A172 (cell line): ENCODE data around the gene TEF. TPM values are rescaled to one million over a fixed set of nuclear protein-coding genes. Genes with fewer than 3 reads are reported as not detected.
"Not testable (repeated sequence)": the region's sequence is repeated elsewhere in the genome, so short reads cannot be mapped to it uniquely, and the experiment has no call there.

ENCODE experiments used
- DNase-seq: peaks from one replicate; pipeline ENCODE4 v3.0.0-alpha.2; 2015; ENCODE audit warnings: low spot score
- total RNA-seq: library from RNA; depleted of rRNA; stranded (reverse); fragments of >200 nt; shearing (Covaris generic); gene quantifications from 2 replicates; pipeline ENCODE4 v1.2.3, GENCODE V29; 2014

TEF gene
- total RNA-seq, 1 experiment from 2014 or later, result 5.9 TPM

DNA sequence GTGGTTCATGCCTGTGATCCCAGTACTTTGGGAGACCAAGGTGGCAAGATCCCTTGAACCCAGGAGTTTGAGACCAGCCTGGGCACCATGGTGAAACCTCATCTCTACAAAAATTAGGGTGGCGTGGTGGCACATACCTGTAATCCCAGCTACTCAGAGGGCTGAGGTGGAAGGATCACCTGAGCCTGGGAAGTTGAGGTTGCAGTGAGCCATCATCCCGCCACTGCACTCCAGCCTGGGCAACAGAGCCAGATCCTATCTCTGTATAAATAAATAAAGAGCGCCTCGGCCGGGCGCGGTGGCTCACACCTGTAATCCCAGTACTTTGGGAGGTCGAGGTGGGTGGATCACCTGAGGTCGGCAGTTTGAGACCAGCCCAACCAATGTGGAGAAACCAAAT is 37.0 kb downstream of the TEF start:
- no peak for DNase-seq

DNA sequence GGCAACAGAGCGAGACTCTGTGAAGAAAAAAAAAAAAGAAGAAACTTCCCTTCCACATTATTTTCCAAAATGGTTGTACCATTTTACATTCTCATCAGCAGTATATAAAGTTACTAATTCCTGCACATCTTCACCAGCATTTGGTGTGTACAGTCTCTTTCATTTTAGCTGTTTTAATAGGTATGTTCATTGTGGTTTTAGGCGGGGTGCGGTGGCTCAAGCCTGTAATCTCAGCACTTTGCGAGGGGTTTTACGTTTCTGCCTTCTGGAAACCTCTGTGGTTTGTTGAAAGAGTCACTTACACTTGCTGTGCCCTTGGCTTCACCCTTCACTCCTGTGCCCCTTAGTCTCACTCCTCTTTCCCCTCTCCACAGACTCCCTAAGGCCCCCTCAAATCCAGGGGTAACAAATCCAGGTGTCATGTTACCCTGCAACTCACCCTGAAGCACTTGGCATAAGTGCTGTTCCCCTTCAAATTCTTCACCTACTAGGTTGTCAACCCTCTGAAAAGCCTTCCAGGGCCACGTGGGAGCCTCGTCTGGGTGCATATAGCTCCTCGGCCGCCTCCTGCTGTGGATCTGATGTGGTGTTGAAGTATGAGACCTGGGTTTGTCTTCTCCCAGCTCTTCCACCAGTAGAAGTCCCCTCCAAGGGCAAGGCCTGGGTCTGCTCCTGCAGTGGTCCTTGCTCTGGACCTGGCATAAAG is 44.1 kb downstream of the TEF start:
- DNase-seq, result no peak

- no peak for DNase-seq
Measured at GRCh38 chr22:41429232-41429950, 47.6 kb downstream of the TEF start.

DNA sequence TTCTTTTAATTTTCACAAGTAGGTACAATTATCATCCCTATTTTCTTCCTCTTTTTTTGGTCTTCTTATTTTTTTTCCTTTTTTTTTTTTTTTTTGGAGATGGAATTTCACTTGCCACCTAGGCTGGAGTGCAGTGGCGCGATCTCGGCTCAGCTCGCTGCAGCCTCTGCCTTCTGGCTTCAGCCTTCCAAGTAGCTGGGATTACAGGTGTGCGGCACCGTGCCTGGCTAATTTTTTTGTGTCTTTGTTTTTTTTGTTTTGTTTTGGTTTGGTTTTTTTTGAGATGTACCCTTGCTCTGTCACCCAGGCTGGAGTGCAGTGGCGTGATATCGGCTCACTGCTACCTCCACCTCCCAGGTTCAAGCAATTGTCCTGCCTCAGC is 48.2 kb downstream of the TEF start:
- DNase-seq, result no peak

DNA sequence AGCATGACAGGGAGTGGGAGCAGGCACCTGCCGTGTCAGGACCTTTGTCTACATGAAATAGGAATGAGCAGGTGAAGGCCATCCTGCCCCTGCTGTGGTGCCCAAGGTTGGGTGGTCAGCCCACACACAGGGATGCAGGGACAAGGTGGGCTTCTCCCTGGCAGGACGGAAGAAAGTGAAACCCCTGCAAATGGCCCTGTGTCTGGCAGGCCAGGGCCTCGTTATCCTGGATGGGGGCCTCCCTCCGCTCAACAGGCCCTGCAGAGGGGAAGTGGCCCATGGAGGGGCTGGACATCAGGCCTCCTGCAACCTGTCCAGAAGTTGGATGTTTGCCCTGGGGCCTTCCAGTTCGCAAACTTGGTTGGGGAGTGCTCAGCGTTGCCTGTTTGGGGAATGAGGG is 49.9 kb downstream of the TEF start:
- no peak for DNase-seq

DNA sequence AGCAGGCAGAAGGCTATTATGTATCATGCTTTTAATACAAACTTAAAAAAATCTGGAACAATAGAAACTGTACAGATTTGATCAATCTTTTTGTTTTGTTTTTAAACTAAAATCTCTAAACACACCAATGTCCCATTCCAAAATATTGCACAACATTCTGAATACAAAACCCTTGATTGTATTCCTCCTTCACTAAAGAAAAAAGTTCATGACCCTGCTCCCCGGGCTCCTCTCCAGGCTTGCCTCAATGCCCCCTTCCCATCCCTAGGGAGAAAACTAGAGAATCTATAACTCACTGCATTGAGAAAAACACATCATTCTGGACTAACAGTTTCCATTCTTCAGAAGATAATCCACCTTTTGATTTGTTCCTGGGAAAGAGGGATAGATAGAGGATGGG is 51.7 kb downstream of the TEF start:
- not testable (repeated sequence) for DNase-seq

- not testable (repeated sequence) for DNase-seq
Measured at GRCh38 chr22:41434361-41435003, 52.7 kb downstream of the TEF start.

- DNase-seq, result no peak
Measured at GRCh38 chr22:41435560-41435959, 53.8 kb downstream of the TEF start.

DNA sequence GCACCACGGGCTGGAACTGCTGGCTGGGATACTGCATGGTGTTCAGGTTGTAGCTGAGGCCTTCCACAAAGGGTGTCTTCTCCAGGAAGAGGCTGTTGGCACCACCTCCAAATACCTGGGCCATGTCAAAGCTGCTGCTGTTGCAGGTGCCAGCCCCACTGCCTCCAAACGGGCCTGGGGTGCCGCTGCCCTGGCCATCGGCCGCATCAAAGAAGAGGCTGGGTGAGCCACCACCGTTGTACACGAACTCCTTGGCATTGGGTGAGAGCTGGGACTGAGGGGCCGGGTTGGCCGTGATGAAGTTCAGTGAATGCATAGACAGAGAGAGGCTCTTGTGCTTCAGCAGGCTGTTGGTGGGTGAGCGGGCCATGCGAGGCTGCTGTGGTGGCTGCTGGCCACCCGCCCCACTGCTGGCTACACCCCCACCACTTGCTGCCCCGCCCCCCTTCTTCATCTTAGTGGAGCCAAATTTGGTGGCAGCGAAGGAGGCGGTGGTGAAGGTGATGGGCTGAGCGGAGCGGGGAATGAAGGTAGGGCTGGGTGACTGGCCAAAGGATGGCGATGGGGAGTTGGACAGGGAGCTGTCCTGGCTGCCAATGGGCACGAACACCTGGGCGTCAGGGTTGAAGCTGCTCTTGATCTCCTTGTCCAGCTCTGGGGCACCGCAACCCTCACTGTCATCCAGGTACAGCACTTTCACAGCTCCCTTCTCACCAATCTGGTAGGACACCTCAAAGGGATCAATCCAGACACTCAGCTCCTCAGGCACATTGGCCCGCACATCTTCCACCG is 54.8 kb downstream of the TEF start:
- DNase-seq, result no peak

DNA sequence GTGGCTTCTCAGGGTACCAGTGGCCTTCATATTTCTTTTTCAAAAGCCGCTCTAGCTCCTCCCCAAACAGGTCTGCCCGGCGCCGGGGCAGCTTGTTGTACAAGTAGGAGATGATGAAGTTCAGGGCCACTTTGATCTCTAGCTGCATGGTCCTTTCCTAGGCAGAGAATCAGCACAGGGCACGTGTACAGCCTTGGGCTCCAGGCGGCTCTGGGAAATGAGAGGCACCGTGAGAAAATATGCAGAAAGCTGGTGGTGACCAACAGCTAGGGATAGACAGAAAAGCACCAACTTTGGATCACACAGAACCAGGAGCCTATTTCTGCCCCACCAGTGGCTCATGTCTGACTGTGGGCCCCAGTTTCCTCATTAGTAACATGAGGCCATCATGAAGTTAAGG is 55.5 kb downstream of the TEF start:
- no peak for DNase-seq

- DNase-seq, result not testable (repeated sequence)
Measured at GRCh38 chr22:41440511-41440910, 58.8 kb downstream of the TEF start.

- no peak for DNase-seq
Measured at GRCh38 chr22:41442240-41442792, 60.6 kb downstream of the TEF start.

DNA sequence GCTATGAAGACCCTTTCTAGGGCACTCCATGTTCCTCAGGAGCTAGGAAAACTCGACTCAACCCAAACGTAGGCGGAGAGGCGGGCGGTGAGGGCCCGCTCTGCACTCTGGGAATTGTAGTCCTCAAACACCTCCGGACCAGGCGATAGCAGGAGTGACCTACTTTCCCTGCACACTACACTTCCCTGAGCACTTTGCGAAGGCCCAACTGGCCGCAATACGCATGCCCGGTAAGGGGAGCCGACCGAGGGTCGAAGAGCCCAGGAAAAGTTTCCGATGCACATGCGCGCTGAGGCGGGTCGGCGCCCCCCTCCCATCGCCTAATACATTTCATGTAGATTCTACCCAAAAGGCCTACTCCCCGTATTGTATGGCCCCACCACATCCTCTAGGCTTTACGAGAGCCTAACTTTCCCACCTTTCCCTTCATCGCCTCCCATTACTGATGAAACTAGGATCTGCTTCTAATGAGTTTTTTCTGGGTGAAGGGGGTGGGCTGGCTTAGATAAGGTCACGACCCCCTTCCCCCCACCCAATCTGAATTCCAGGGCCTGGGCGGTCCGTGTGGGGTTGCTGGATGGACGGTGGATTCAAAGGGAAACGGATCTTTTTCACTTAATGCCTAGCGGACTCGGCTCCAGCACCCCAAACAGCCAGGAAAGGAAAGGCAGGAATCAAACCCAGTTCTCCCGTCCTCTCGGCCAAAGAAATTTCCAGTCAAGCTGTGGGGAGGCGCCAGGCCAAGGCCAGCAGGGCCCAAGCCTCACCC is 62.8 kb downstream of the TEF start:
- peak; percentile 80 for DNase-seq

DNA sequence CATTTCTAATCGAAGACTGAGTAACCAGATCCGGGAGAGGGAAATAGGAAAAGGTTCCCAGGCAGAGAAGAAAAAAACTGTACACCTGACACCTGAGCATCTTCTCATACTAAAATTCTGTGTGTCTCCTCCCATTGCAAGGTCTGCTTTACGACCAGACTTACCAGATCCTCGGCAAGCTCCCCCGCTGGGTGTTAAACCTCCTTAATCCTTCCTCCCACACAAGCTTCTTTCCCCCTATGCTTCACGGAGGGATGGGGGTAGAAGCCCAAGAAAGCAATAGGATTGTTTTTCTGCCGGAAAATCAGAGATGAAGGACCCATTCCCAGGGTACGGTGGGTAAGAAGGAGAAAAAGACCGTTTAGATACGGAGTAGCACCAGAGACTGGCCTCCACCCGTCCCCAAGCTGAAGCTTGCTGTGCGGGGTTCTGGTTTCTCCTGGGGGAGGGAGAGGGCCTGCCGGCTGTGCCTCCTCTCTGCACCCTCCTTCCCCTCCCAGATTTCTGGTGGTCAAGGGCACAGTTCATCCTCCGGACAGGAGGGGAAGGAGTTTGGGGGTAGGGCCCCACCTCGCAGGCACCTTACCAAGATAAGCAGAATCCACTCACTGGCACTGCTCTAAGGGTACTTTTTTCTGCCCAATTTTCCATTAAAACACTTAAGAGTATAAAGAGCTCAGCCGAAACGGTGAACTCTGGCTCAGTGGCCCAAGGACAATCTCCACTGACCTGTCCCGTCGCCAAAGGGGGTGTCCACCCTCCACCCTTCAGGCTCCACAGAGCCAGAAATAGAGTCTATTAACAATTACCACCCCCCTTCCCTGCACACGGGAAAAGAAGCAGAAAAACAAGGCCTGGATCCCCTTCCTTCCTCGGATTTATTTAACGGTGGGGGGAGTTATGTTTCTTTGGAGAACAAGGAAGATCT is 63.7 kb downstream of the TEF start:
- no peak for DNase-seq

DNA sequence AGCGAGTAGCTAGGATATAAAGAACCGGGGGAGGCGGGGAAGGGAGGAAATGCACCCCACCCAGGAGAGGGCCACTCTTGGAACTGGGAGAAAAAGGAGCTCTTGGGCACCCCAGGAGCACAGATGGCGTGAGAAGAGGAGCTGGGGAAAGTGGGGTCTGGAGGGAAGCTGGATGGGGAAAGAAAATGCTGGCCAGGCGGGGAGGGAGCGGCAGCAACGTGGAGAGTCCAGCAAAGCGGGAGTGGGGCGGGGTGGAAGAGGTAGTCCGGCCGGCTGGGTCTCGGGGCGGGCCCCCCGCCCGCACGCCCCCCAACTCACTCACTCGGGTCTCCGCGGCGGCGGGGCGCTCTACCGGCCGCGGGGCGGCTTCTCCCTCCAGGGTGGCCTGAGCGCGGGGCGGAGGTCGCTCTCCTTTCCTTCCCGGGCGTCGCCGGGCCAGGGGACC is 64.3 kb downstream of the TEF start:
- DNase-seq, result no peak

DNA sequence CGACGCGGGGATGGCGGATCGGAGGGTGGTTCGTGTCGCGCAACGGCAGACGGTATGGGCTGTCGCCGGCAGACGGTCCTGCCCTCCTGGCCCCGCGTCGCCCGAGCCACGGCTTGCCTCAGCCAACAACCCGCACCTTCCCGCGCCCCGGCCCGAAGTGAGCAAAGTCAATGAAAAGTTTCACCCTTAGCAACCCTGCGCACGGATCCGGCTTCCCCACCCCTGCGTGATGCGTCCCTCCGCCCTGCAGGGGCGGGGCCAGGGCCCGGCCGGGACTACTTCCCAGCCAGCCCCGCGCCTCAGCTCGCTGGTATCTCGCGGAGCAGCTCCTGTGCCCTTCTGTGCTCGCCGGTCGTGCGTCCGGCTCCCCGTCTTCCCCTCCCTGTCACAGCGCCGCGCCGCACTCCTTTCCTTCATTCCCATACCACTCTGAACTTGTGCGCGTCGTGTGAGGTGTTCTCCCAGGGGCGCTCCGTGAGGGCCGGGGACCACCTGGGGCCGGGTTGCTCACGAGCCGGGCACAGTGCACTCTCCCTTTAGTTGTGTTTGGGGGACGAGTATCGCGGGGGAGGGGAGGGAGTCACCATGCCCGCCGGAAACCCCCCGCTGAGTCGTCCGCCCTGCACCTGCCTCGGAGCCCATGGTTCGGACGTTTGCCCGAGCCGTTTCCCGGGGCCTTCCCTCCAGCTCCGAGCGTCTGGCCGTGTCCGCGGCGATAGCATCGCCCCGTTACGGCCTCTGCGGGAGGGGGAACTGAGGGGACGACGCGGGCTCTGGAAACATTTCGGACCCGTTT is 65.1 kb downstream of the TEF start, which contains the start of gene TOB2:
TSS of gene TOB2 (minus strand) at position 163 of the 796 bp plus-strand sequence. CDS start 9,456 bp downstream, outside the sequence.
- peak; percentile 74 for DNase-seq

DNA sequence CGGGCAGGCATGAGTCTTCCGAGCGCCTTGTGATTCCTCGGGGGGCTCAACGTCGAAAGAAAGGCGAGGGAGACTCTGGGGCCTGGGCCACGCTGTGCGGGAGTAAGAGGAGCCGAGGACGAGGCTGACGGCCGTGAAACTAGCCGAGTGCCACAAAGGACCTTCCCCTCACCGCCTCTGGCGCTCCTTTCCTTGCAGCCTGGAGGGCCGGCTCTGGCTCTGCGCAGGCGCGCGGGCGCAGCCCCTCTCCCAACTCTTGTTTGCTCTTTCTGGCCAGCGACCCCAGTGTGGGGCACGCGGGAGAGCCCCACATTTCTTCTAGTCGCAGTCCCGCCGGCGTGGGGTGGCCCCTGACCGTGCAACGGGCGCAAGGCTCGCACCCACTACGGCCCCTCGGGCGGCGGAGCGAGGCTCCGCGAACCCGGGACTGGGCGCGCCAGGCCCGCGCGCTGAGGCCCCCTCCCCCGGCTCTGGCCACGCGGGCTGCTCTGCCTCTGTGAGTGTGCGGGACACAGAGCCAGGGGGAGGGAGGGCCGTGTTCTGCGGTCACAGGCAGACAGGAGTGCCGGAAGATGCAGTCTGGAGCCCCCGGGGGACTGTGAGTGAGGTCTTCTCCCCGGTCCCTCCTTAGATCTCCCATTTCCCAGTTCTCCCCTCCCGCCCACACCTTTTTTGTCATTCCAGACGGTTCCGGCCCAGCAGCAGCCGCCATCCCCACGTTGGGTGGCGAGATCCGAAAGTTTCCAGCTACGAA is 65.9 kb downstream of the TEF start:
- no peak for DNase-seq

DNA sequence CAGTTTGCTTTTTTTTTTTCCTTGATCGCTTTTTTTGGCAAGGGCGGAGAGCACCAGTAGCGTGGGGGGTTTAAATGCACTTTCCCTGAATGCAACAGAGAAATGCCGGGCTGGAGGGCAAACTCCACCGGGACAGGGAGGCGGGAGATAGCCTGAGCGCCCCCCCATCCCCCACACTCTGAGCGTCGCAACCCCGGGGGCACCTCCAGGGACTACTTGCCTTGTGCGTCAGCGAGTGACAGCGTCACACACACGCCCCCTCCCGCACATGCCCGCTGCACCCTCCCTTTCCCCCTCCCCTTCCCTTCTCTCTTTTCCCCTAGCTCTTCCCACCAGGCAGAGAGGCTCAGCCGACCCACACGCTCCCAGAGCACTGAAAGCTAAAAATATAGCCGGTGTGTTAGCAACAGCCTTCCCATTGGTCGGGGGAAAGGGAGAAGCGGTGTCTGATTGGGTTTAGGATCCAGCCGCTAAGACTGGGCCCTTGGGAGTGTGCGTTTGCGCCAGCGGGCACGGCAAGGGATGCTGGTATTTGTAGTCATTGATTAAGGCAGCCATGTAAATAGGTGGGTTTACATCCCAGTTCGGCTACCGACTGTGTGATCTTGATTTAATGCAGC is 66.6 kb downstream of the TEF start:
- peak; percentile 94 for DNase-seq
